ENCODE data around the gene ERCC3. TPM values are rescaled to one million over a fixed set of nuclear protein-coding genes. Genes with fewer than 3 reads are reported as not detected.
"Not testable (repeated sequence)": the region's sequence is repeated elsewhere in the genome, so short reads cannot be mapped to it uniquely, and the experiment has no call there.

The ERCC3 gene
- total RNA-seq, 1 donor: 45.3 TPM

GRCh38 chr2:127225186-127225960 lies 68.6 kb downstream of the ERCC3 start:
- Histone ChIP-seq H3K27me3 (ENCODE audit: insufficient read depth, low read length) (peaks cover 40% of the 10 kb centered on the region), H3K9me3 (ENCODE audit: low read depth, low read length) (no peaks in the 10 kb centered on the region), H3K4me1 (ENCODE audit: insufficient read depth, low read length) (peaks cover 6% of the 10 kb centered on the region), H3K4me3 (ENCODE audit: low read length) (no peak overlapping the region)

- Histone ChIP-seq H3K4me1 (ENCODE audit: insufficient read depth, low read length) (peaks cover 13% of the 10 kb centered on the region), H3K27me3 (ENCODE audit: insufficient read depth, low read length) (peaks cover 46% of the 10 kb centered on the region)
- H3K9me3 ChIP-seq (ENCODE audit: low read depth, low read length); H3K4me3 ChIP-seq (ENCODE audit: low read length): not testable (repeated sequence)
Measured at GRCh38 chr2:127224135-127224534, 69.8 kb downstream of the ERCC3 start.

- peaks cover 21% of the 10 kb centered on the region for H3K4me1 ChIP-seq (ENCODE audit: insufficient read depth, low read length)
- H3K4me3 ChIP-seq (ENCODE audit: low read length): no peak overlapping the region
- H3K9me3 ChIP-seq (ENCODE audit: low read depth, low read length): no peaks in the 10 kb centered on the region
- peaks cover 78% of the 10 kb centered on the region for H3K27me3 ChIP-seq (ENCODE audit: insufficient read depth, low read length)
Measured at GRCh38 chr2:127220768-127221527, 73.0 kb downstream of the ERCC3 start.

GRCh38 chr2:127220102-127220767 lies 73.7 kb downstream of the ERCC3 start, which contains the start of gene CYP27C1:
TSS of gene CYP27C1 (minus strand) at chr2:127220299. CDS start at chr2:127220270, 29 bp downstream.
- peaks cover 80% of the 10 kb centered on the region for H3K27me3 ChIP-seq (ENCODE audit: insufficient read depth, low read length)
- H3K4me3 ChIP-seq (ENCODE audit: low read length): no peak within 1 kb of the TSS
- H3K9me3 ChIP-seq (ENCODE audit: low read depth, low read length): no peaks in the 10 kb centered on the region
- peaks cover 21% of the 10 kb centered on the region for H3K4me1 ChIP-seq (ENCODE audit: insufficient read depth, low read length)

GRCh38 chr2:127219171-127220070 lies 74.5 kb downstream of the ERCC3 start:
- Histone ChIP-seq H3K4me3 (ENCODE audit: low read length) (no peak overlapping the region), H3K4me1 (ENCODE audit: insufficient read depth, low read length) (peaks cover 21% of the 10 kb centered on the region), H3K9me3 (ENCODE audit: low read depth, low read length) (no peaks in the 10 kb centered on the region), H3K27me3 (ENCODE audit: insufficient read depth, low read length) (peaks cover 77% of the 10 kb centered on the region)

GRCh38 chr2:127218812-127219170 lies 75.2 kb downstream of the ERCC3 start:
- Histone ChIP-seq H3K4me3 (ENCODE audit: low read length) (no peak overlapping the region), H3K9me3 (ENCODE audit: low read depth, low read length) (no peaks in the 10 kb centered on the region), H3K4me1 (ENCODE audit: insufficient read depth, low read length) (peaks cover 21% of the 10 kb centered on the region), H3K27me3 (ENCODE audit: insufficient read depth, low read length) (peaks cover 73% of the 10 kb centered on the region)

GRCh38 chr2:127217470-127218325 lies 76.2 kb downstream of the ERCC3 start:
- Histone ChIP-seq H3K4me1 (ENCODE audit: insufficient read depth, low read length) (peaks cover 21% of the 10 kb centered on the region), H3K27me3 (ENCODE audit: insufficient read depth, low read length) (peaks cover 73% of the 10 kb centered on the region)

GRCh38 chr2:127216593-127216992 lies 77.4 kb downstream of the ERCC3 start:
- peaks cover 65% of the 10 kb centered on the region for H3K27me3 ChIP-seq (ENCODE audit: insufficient read depth, low read length)
- H3K4me1 ChIP-seq (ENCODE audit: insufficient read depth, low read length): peaks cover 21% of the 10 kb centered on the region
- no peak overlapping the region for H3K4me3 ChIP-seq (ENCODE audit: low read length)
- H3K9me3 ChIP-seq (ENCODE audit: low read depth, low read length): no peaks in the 10 kb centered on the region

More at GRCh38 chr2:127217470-127218325, 76.2 kb downstream of the ERCC3 start:
- Histone ChIP-seq H3K9me3 (ENCODE audit: low read depth, low read length) (no peaks in the 10 kb centered on the region), H3K4me3 (ENCODE audit: low read length) (no peak overlapping the region)

- Histone ChIP-seq H3K4me1 (ENCODE audit: insufficient read depth, low read length) (peaks cover 21% of the 10 kb centered on the region), H3K27me3 (ENCODE audit: insufficient read depth, low read length) (peaks cover 61% of the 10 kb centered on the region), H3K4me3 (ENCODE audit: low read length) (no peak overlapping the region), H3K9me3 (ENCODE audit: low read depth, low read length) (no peaks in the 10 kb centered on the region)
Measured at GRCh38 chr2:127216095-127216494, 77.8 kb downstream of the ERCC3 start.

- H3K4me1 ChIP-seq (ENCODE audit: insufficient read depth, low read length); H3K9me3 ChIP-seq (ENCODE audit: low read depth, low read length); H3K4me3 ChIP-seq (ENCODE audit: low read length): not testable (repeated sequence)
- peaks cover 48% of the 10 kb centered on the region for H3K27me3 ChIP-seq (ENCODE audit: insufficient read depth, low read length)
Measured at GRCh38 chr2:127214201-127214600, 79.7 kb downstream of the ERCC3 start.

GRCh38 chr2:127208313-127208712 lies 85.6 kb downstream of the ERCC3 start:
- no peak overlapping the region for H3K4me3 ChIP-seq (ENCODE audit: low read length)
- no peaks in the 10 kb centered on the region for H3K4me1 ChIP-seq (ENCODE audit: insufficient read depth, low read length)
- H3K27me3 ChIP-seq (ENCODE audit: insufficient read depth, low read length): peaks cover 1% of the 10 kb centered on the region
- H3K9me3 ChIP-seq (ENCODE audit: low read depth, low read length): no peaks in the 10 kb centered on the region

All from mononuclear cell (primary cell).